HepG2 (cell line): ENCODE results near the gene LRP2. TPM values are rescaled to one million over a fixed set of nuclear protein-coding genes. Genes with fewer than 3 reads are reported as not detected.

Source experiments
- ARID5B ChIP-seq: IDR thresholded peaks from 2 replicates; pipeline ENCODE4 v1.4.0; 2020; ENCODE audit warnings: mild to moderate bottlenecking, missing genetic modification reagents
- ELF1 ChIP-seq: sonication (generic); formaldehyde crosslinking; IDR thresholded peaks from 2 replicates; pipeline ENCODE4 v1.4.0; 2020; ENCODE audit warnings: missing genetic modification reagents
- FOXM1 ChIP-seq: sonication (generic); formaldehyde crosslinking; IDR thresholded peaks from 2 replicates; pipeline ENCODE4 v1.5.0; 2020; ENCODE audit warnings: missing genetic modification reagents
- HDAC6 ChIP-seq: fragments of 200-600 bp; sonication (generic); IDR thresholded peaks from 2 replicates; pipeline ENCODE4 v1.7.0; 2017; ENCODE audit warnings: mild to moderate bottlenecking, antibody characterized with exemption, low read length, low read depth
- HIC2 ChIP-seq: sonication (generic); formaldehyde crosslinking; IDR thresholded peaks from 2 replicates; pipeline ENCODE4 v1.9.0; 2022; ENCODE audit warnings: low read depth, missing genetic modification reagents
- JARID2 ChIP-seq: sonication (generic); formaldehyde crosslinking; IDR thresholded peaks from 2 replicates; pipeline ENCODE4 v1.8.1; 2023; ENCODE audit warnings: missing genetic modification reagents, inconsistent platforms; ENCODE audit not compliant: insufficient replicate concordance
- NFIB ChIP-seq: sonication (generic); formaldehyde crosslinking; IDR thresholded peaks from 2 replicates; pipeline ENCODE4 v1.9.0; 2021; ENCODE audit warnings: missing genetic modification reagents, mild to moderate bottlenecking, borderline replicate concordance
- NPAS2 ChIP-seq: sonication (generic); formaldehyde crosslinking; IDR thresholded peaks from 2 replicates; pipeline ENCODE4 v1.8.0; 2022; ENCODE audit warnings: mild to moderate bottlenecking, missing genetic modification reagents, borderline replicate concordance
- REPIN1 ChIP-seq: sonication (generic); formaldehyde crosslinking; IDR thresholded peaks from 2 replicates; pipeline ENCODE4 v1.8.0; 2022; ENCODE audit warnings: missing genetic modification reagents, low read depth, mild to moderate bottlenecking, borderline replicate concordance
- ZBTB10 ChIP-seq: sonication (generic); formaldehyde crosslinking; IDR thresholded peaks from 2 replicates; pipeline ENCODE4 v1.4.0; 2020; ENCODE audit warnings: missing genetic modification reagents, borderline replicate concordance
- ZNF484 ChIP-seq: sonication (generic); formaldehyde crosslinking; IDR thresholded peaks from 2 replicates; pipeline ENCODE4 v1.5.1; 2020; ENCODE audit warnings: mild to moderate bottlenecking, low read depth, missing genetic modification reagents, borderline replicate concordance
- ZNF503 ChIP-seq: sonication (generic); formaldehyde crosslinking; IDR thresholded peaks from 2 replicates; pipeline ENCODE4 v1.4.0; 2020; ENCODE audit warnings: missing genetic modification reagents
- ZNF512B ChIP-seq: sonication (generic); formaldehyde crosslinking; IDR thresholded peaks from 2 replicates; pipeline ENCODE4 v1.5.1; 2020; ENCODE audit warnings: missing genetic modification reagents, mild to moderate bottlenecking, borderline replicate concordance
- ZNF577 ChIP-seq: sonication (generic); formaldehyde crosslinking; IDR thresholded peaks from 2 replicates; pipeline ENCODE4 v1.4.0; 2020; ENCODE audit warnings: mild to moderate bottlenecking, low read depth, missing genetic modification reagents, borderline replicate concordance
- ZNF761 ChIP-seq: sonication (generic); formaldehyde crosslinking; conservative IDR thresholded peaks from 2 replicates; pipeline ENCODE4 v1.4.0; 2020; ENCODE audit warnings: mild to moderate bottlenecking, missing genetic modification reagents
- polyA plus RNA-seq, 8 experiments: library from polyadenylated mRNA; depleted of rRNA in 3 of 8; stranded (reverse) in 7 of 8; unstranded in 1 of 8; fragments of >200 nt; fragmentation: Illumina TruSeq in 4 of 8; extraction: Trizol in 4 of 8; gene quantifications; 2 replicates each; pipeline versions ENCODE4 v1.2.1 to v1.2.3, GENCODE V29; 2011 to 2016; ENCODE audit warnings: low read depth in 4 of 8, missing spikeins in 1 of 8, mixed read lengths in 1 of 8; ENCODE audit not compliant: insufficient read depth in 1 of 8
- total RNA-seq, 5 experiments: library from RNA; depleted of rRNA; stranded (reverse); fragments of >200 nt; fragmentation: Illumina TruSeq; extraction: Trizol; gene quantifications; 2 replicates each; pipeline ENCODE4 v1.2.3, GENCODE V29; 2016; ENCODE audit warnings: low read depth in 1 of 5

The LRP2 gene
- total and polyA plus RNA-seq, 2 of the 13 experiments (the other 11 are each of a cell fraction or from before 2014, with no cell fraction given): 0.03 to 0.15 TPM

GRCh38 chr2:169237939-169238338 is 124.4 kb downstream of the LRP2 start (continued):
- no peak for TF ChIP-seq ARID5B (CRISPR knock-in tag)
- TF ChIP-seq ZNF761 (CRISPR knock-in tag): no peak
- TF ChIP-seq FOXM1 (CRISPR knock-in tag): no peak
- no peak for TF ChIP-seq HIC2 (CRISPR knock-in tag)
- no peak for TF ChIP-seq HDAC6
- TF ChIP-seq ZNF577 (CRISPR knock-in tag): no peak
- no peak for TF ChIP-seq ELF1 (CRISPR knock-in tag)
- TF ChIP-seq ZNF503 (CRISPR knock-in tag): no peak
- TF ChIP-seq NFIB (CRISPR knock-in tag): no peak
- TF ChIP-seq ZNF512B (CRISPR knock-in tag): no peak
- TF ChIP-seq ZNF484: no peak
- TF ChIP-seq JARID2 (CRISPR knock-in tag): no peak
- no peak for TF ChIP-seq ZBTB10 (CRISPR knock-in tag)
- no peak for TF ChIP-seq REPIN1 (CRISPR knock-in tag)
- no peak for TF ChIP-seq NPAS2
